Karpas-422 (cell line): ENCODE data around the gene STAT5B. TPM values are rescaled to one million over a fixed set of nuclear protein-coding genes. Genes with fewer than 3 reads are reported as not detected.
"Not testable (repeated sequence)": the region's sequence is repeated elsewhere in the genome, so short reads cannot be mapped to it uniquely, and the experiment has no call there.

Experiments
- DNase-seq: peaks from one replicate; pipeline ENCODE4 v3.0.0-alpha.2; 2015
- H2AFZ ChIP-seq: fragments of 200-600 bp; sonication (generic); 2 replicates; pipeline ENCODE4 v1.6.1; 2014; ENCODE audit warnings: antibody characterized with exemption, low read length, mixed read lengths
- H3K27ac ChIP-seq: fragments of 200-600 bp; sonication (generic); 2 replicates; pipeline ENCODE4 v1.5.1; 2014; ENCODE audit warnings: mild to moderate bottlenecking, low read length, moderate library complexity
- H3K27me3 ChIP-seq: fragments of 200-600 bp; sonication (generic); 2 replicates; pipeline ENCODE4 v1.6.1; 2014; ENCODE audit warnings: low read length, mixed read lengths
- H3K36me3 ChIP-seq: fragments of 200-600 bp; sonication (generic); 2 replicates; pipeline ENCODE4 v1.6.1; 2014; ENCODE audit warnings: low read length, mixed read lengths; ENCODE audit not compliant: insufficient read depth
- H3K4me1 ChIP-seq: fragments of 200-600 bp; sonication (generic); 2 replicates; pipeline ENCODE4 v1.6.1; 2014; ENCODE audit warnings: mild to moderate bottlenecking, low read length, mixed read lengths
- H3K4me2 ChIP-seq: fragments of 200-600 bp; sonication (generic); 2 replicates; pipeline ENCODE4 v1.6.1; 2014; ENCODE audit warnings: low read length, low read depth, mild to moderate bottlenecking; ENCODE audit not compliant: poor library complexity, severe bottlenecking
- H3K4me3 ChIP-seq: fragments of 200-600 bp; sonication (generic); 2 replicates; pipeline ENCODE4 v1.5.1; 2014; ENCODE audit warnings: mild to moderate bottlenecking, antibody characterized with exemption, low read length, mixed read lengths
- H3K79me2 ChIP-seq: fragments of 200-600 bp; sonication (generic); 2 replicates; pipeline ENCODE4 v1.6.1; 2014; ENCODE audit warnings: mild to moderate bottlenecking, low read length, mixed read lengths
- H3K9ac ChIP-seq: fragments of 200-600 bp; sonication (generic); 2 replicates; pipeline ENCODE4 v1.6.0; 2014; ENCODE audit warnings: low read length
- H3K9me2 ChIP-seq: fragments of 200-600 bp; sonication (generic), shearing (Covaris generic); replicated peaks from 2 replicates; pipeline ENCODE4 v1.6.0; 2014; ENCODE audit warnings: mild to moderate bottlenecking, low read length, moderate library complexity; ENCODE audit not compliant: insufficient read depth
- H3K9me3 ChIP-seq: fragments of 300-700, 200-600 bp; sonication (generic); 2 replicates; pipeline ENCODE4 v1.6.1; 2014; ENCODE audit warnings: low read length, mixed read lengths
- H4K20me1 ChIP-seq: fragments of 200-600 bp; sonication (generic); 2 replicates; pipeline ENCODE4 v1.6.1; 2014; ENCODE audit warnings: mild to moderate bottlenecking, antibody characterized with exemption, low read length, low read depth; ENCODE audit not compliant: insufficient read depth
- total RNA-seq: library from RNA; depleted of rRNA; stranded (reverse); fragments of >200 nt; shearing (Covaris generic); gene quantifications from 2 replicates; pipeline ENCODE4 v1.2.3, GENCODE V29; 2014; ENCODE audit warnings: low replicate concordance

The STAT5B gene
- total RNA-seq, 1 experiment from 2014 or later, result 110 TPM

DNA sequence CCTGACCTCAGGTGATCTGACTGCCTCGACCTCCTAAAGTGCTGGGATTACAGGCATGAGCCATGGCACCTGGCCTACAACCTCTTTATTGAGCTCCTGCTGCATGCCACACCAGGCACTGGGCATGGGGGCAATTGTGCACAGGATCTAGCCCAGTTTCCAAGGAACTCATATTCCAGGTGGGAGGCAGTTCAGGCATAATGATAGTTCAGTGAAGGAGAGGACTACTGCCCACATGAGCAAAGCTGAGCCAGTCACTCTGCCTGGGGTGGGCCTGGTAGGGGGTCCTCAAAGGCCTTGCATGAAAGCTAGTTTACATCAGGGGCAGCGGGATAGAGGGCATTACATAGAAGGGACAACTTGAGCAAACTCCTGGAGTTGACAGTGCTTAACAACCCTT lies 88.4 kb downstream of the STAT5B start:
- Histone ChIP-seq H3K27ac (no peak overlapping the region), H3K9ac (no peak overlapping the region), H3K36me3 (no peaks in the 10 kb centered on the region), H3K27me3 (no peaks in the 10 kb centered on the region), H3K4me1 (peaks cover 18% of the 10 kb centered on the region), H3K4me3 (no peak overlapping the region), H2AFZ (no peak overlapping the region), H3K79me2 (no peaks in the 10 kb centered on the region), H3K9me3 (no peaks in the 10 kb centered on the region), H4K20me1 (no peaks in the 10 kb centered on the region), H3K9me2 (no peaks in the 10 kb centered on the region), H3K4me2 (no peak overlapping the region)
- DNase-seq, result no peak

- H3K27ac ChIP-seq, H3K4me3 ChIP-seq, H3K9me2 ChIP-seq, H4K20me1 ChIP-seq, DNase-seq, H3K27me3 ChIP-seq, H2AFZ ChIP-seq, H3K4me2 ChIP-seq, H3K36me3 ChIP-seq, H3K9ac ChIP-seq, H3K9me3 ChIP-seq, H3K79me2 ChIP-seq: not testable (repeated sequence)
- H3K4me1 ChIP-seq, result peaks cover 23% of the 10 kb centered on the region
These were observed 90.0 kb downstream of the STAT5B start for GRCh38 chr17:42186191-42186590.

GRCh38 chr17:42185621-42185930 lies 90.6 kb downstream of the STAT5B start:
- no peaks in the 10 kb centered on the region for H4K20me1 ChIP-seq

GRCh38 chr17:42184713-42185620 lies 91.2 kb downstream of the STAT5B start, which contains the start of gene HCRT:
Gene HCRT, minus strand, starts transcription at chr17:42185452. Its CDS starts 87 bp downstream, at chr17:42185365.
- no peaks in the 10 kb centered on the region for H3K79me2 ChIP-seq
- H3K4me1 ChIP-seq, result peaks cover 32% of the 10 kb centered on the region
- H3K9me2 ChIP-seq, result no peaks in the 10 kb centered on the region
- peak within 1 kb of the TSS; percentile 15; the same call in 1 of the 2 replicates for H2AFZ ChIP-seq
- DNase-seq, result no peak
- no peaks in the 10 kb centered on the region for H3K27me3 ChIP-seq
- no peak within 1 kb of the TSS for H3K27ac ChIP-seq
- H4K20me1 ChIP-seq, result no peaks in the 10 kb centered on the region
- H3K9me3 ChIP-seq, result no peaks in the 10 kb centered on the region
- no peaks in the 10 kb centered on the region for H3K36me3 ChIP-seq
- peak within 1 kb of the TSS; percentile 70; the same call in 1 of the 2 replicates for H3K4me3 ChIP-seq
- H3K4me2 ChIP-seq, result peak within 1 kb of the TSS; percentile 87
- peak within 1 kb of the TSS; percentile 59 for H3K9ac ChIP-seq

More at GRCh38 chr17:42185621-42185930, 90.6 kb downstream of the STAT5B start:
- H3K79me2 ChIP-seq, result no peaks in the 10 kb centered on the region
- H3K9me3 ChIP-seq, result no peaks in the 10 kb centered on the region
- no peak overlapping the region for H3K27ac ChIP-seq
- no peaks in the 10 kb centered on the region for H3K9me2 ChIP-seq
- no peak overlapping the region for H3K4me2 ChIP-seq
- DNase-seq, result no peak
- no peaks in the 10 kb centered on the region for H3K36me3 ChIP-seq
- peaks cover 29% of the 10 kb centered on the region for H3K4me1 ChIP-seq
- H3K4me3 ChIP-seq, result no peak overlapping the region
- no peak overlapping the region for H3K9ac ChIP-seq
- no peak overlapping the region for H2AFZ ChIP-seq
- H3K27me3 ChIP-seq, result no peaks in the 10 kb centered on the region

- no peaks in the 10 kb centered on the region for H3K79me2 ChIP-seq
- H4K20me1 ChIP-seq, result no peaks in the 10 kb centered on the region
- peaks cover 32% of the 10 kb centered on the region for H3K4me1 ChIP-seq
- H3K9me3 ChIP-seq, result no peaks in the 10 kb centered on the region
- H3K9ac ChIP-seq, result peak overlapping the region; percentile 72
- H3K36me3 ChIP-seq, result no peaks in the 10 kb centered on the region
- no peaks in the 10 kb centered on the region for H3K9me2 ChIP-seq
- H3K27me3 ChIP-seq, result no peaks in the 10 kb centered on the region
- H3K27ac ChIP-seq, result no peak overlapping the region
- DNase-seq, result peak; percentile 94
- peak overlapping the region; percentile 87 for H3K4me2 ChIP-seq
- H2AFZ ChIP-seq, result peak overlapping the region; percentile 69
- H3K4me3 ChIP-seq, result peak overlapping the region; percentile 70
These were observed 92.2 kb downstream of the STAT5B start for GRCh38 chr17:42183741-42184711.

DNA sequence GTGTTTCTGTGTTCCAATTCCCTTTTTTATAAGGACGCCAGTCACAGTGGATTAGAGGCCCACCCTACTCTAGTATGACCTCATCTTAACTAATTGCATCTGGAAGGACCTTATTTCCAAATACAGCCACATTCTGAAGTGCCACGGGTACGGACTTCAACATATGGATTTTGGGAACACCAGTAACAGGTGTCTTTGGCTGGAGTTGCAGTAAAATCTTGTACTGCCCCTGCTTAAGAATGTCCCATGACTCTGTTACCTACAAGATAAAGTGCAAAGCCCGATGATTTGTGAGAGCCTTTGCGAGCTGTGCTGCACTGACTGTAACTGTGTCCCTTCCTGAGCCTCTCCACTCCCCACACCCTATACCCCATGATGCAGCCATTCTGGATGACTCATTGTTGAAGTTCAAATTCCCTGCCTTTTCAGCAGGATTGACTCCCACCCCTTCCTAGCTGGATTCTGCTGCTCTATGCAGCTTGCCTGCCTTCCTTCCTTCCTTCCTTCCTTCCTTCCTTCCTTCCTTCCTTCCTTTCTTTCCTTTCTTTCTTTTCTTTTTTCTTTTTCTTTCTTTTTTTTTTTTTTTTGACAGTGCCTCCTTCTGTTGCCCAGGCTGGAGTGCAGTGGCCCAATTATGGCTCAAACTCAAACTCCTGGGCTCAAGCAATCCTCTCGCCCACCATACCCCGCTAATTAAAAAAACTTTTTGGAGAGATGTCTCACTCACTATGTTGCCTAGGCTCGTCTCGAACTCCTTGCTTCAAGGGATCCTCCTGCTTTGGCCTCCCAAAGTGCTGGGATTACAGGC lies 93.1 kb downstream of the STAT5B start:
- no peaks in the 10 kb centered on the region for H4K20me1 ChIP-seq
- H3K27ac ChIP-seq, result no peak overlapping the region
- no peaks in the 10 kb centered on the region for H3K9me3 ChIP-seq
- no peaks in the 10 kb centered on the region for H3K36me3 ChIP-seq
- DNase-seq, result peak; percentile 54
- H2AFZ ChIP-seq, result peak overlapping the region; percentile 69; the same call in 1 of the 2 replicates
- no peaks in the 10 kb centered on the region for H3K9me2 ChIP-seq
- no peaks in the 10 kb centered on the region for H3K79me2 ChIP-seq
- peak overlapping the region; percentile 72 for H3K9ac ChIP-seq
- peak overlapping the region; percentile 87 for H3K4me2 ChIP-seq
- peaks cover 32% of the 10 kb centered on the region for H3K4me1 ChIP-seq
- H3K27me3 ChIP-seq, result no peaks in the 10 kb centered on the region
- peak overlapping the region; percentile 70 for H3K4me3 ChIP-seq

DNA sequence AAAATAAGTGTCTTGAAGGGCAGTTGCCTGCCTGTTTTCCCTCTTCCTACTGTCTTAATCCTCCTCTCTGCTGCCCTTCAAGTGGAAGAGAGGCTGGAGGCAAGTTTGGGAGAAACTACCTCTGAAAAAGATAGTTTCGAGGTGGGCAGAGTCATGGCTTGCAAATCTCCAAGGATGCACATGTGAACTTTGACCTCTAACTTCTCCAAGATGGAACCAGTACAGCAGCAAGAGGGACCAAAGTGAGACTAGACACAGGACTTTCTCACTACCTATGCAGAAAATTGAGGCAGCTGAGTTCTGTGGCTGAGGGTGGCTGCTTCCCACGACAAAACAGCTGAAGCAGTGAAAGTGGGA lies 94.4 kb downstream of the STAT5B start:
- H3K4me3 ChIP-seq, result no peak overlapping the region
- H3K27me3 ChIP-seq, result no peaks in the 10 kb centered on the region
- no peaks in the 10 kb centered on the region for H4K20me1 ChIP-seq
- peaks cover 32% of the 10 kb centered on the region for H3K4me1 ChIP-seq
- H3K9me2 ChIP-seq, result no peaks in the 10 kb centered on the region
- no peaks in the 10 kb centered on the region for H3K79me2 ChIP-seq
- no peak for DNase-seq
- H3K36me3 ChIP-seq, result no peaks in the 10 kb centered on the region
- no peak overlapping the region for H3K9ac ChIP-seq
- no peak overlapping the region for H3K27ac ChIP-seq
- no peaks in the 10 kb centered on the region for H3K9me3 ChIP-seq
- H2AFZ ChIP-seq, result no peak overlapping the region
- H3K4me2 ChIP-seq, result no peak overlapping the region
